Activated naive CD4-positive, alpha-beta T cell treated with anti-CD3 and anti-CD28 coated beads, Interleukin-2, amount 50 U/mL, for 24 hours (primary cell): ENCODE results near the gene HYDIN.

Experiments used
- H3K27ac Mint-ChIP-seq: one replicate; pipeline ENCODE4 v1.8.0; 2021; ENCODE audit warnings: mild to moderate bottlenecking, mixed read lengths
- H3K27me3 Mint-ChIP-seq: one replicate; pipeline ENCODE4 v1.8.0; 2021; ENCODE audit warnings: mixed read lengths
- H3K36me3 Mint-ChIP-seq: one replicate; pipeline ENCODE4 v1.8.0; 2021; ENCODE audit warnings: mixed read lengths
- H3K4me1 Mint-ChIP-seq: one replicate; pipeline ENCODE4 v1.8.0; 2021; ENCODE audit warnings: mixed read lengths
- H3K4me3 Mint-ChIP-seq: one replicate; pipeline ENCODE4 v1.8.0; 2021; ENCODE audit warnings: mild to moderate bottlenecking, mixed read lengths
- H3K9me3 Mint-ChIP-seq: one replicate; pipeline ENCODE4 v1.8.0; 2021; ENCODE audit warnings: mixed read lengths

Gene HYDIN

DNA sequence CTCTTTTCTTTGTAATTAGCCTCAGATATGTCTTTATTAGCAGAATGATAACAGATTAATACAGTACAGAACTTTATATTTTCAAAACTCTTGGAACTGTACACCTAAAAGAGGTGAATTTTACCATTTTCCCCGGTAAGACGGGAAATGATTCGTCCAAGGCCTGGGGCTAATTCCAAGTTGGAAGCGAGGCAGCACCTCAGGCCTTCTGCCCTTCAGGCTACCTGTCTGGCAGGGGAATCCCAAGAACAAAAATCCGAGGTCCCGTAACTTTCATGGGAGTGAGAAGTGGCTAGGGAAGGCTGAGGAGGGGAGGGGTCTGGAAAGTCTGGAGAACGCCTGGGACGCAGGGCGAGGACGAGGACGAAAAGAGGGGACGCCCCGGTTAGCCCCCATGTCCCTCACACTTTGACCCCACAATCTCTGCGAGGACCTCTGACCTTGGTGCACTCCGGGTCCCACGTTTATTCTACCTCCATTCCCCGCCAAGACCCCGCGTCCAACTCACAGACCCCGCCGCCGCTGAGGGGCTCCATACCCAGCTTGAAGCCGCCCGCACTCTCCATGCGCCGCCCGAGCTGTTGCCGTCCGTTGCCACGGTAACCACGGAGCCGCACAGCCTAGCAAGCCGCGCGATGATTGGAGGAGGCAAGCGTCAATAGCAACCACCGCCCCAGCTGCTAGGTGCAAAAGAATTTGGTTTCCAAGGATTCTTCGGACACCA lies at the start of gene HYDIN:
TSS of gene HYDIN (minus strand) at position 601 of the 724 bp plus-strand sequence. CDS start 43,827 bp downstream, outside the sequence.
- H3K27me3 Mint-ChIP-seq, result peaks cover 31% of the 10 kb centered on the region
- no peak within 1 kb of the TSS for H3K27ac Mint-ChIP-seq
- no peak within 1 kb of the TSS for H3K4me3 Mint-ChIP-seq
- peaks cover 4% of the 10 kb centered on the region for H3K36me3 Mint-ChIP-seq
- no peaks in the 10 kb centered on the region for H3K4me1 Mint-ChIP-seq
- H3K9me3 Mint-ChIP-seq, result peaks cover 16% of the 10 kb centered on the region

- H3K4me1 Mint-ChIP-seq, result peaks cover 3% of the 10 kb centered on the region
- H3K27me3 Mint-ChIP-seq, result no peaks in the 10 kb centered on the region
- no peak overlapping the region for H3K27ac Mint-ChIP-seq
- peaks cover 6% of the 10 kb centered on the region for H3K36me3 Mint-ChIP-seq
- H3K9me3 Mint-ChIP-seq, result peaks cover 21% of the 10 kb centered on the region
- no peak overlapping the region for H3K4me3 Mint-ChIP-seq
Observed at GRCh38 chr16:71276589-71277334, 46.2 kb upstream of the HYDIN start.

GRCh38 chr16:71273384-71273783 lies 42.9 kb upstream of the HYDIN start:
- peaks cover 6% of the 10 kb centered on the region for H3K36me3 Mint-ChIP-seq

DNA sequence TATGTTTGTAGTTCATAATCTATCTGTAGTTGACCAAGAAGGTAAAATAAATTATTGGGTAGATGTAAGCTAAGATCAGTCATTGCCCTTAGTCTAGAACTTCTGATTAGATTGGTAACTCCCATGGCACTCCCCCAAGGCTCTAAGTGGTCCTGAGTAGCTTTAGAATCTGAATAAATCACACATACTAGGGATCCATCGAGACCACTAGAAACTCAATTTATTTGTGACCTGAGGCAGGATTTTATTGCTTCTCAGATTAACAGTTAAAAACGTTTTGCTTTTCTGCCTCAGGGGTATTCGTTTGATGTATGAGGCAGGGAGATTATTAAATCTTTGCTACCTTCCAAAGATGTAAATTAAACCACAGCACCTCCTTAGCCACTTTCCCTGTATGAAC lies 33.8 kb upstream of the HYDIN start:
- no peaks in the 10 kb centered on the region for H3K36me3 Mint-ChIP-seq
- no peak overlapping the region for H3K27ac Mint-ChIP-seq
- H3K4me3 Mint-ChIP-seq, result no peak overlapping the region
- H3K27me3 Mint-ChIP-seq, result peaks cover 33% of the 10 kb centered on the region
- H3K4me1 Mint-ChIP-seq, result peaks cover 2% of the 10 kb centered on the region
- H3K9me3 Mint-ChIP-seq, result no peaks in the 10 kb centered on the region

More at GRCh38 chr16:71273384-71273783, 42.9 kb upstream of the HYDIN start:
- Mint-ChIP-seq H3K27ac (no peak overlapping the region), H3K4me3 (no peak overlapping the region), H3K27me3 (peaks cover 4% of the 10 kb centered on the region), H3K9me3 (peaks cover 10% of the 10 kb centered on the region), H3K4me1 (no peaks in the 10 kb centered on the region)

DNA sequence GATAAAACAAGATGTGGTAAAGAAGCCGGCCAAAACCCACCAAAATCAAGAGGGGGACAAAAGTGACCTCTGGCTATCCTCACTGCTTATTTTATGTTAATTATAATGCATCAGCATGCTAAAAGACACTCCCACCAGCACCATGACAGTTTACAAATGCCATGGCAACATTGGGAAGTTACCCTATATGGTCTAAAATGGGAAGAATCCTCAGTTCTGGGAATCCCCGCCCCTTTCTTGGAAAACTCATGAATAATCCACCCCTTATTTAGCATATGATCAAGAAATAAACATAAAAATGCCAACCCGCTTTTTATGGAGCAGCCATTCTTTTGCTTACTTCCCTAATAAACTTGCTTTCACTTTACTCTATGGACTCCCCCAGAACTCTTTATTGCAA lies 33.1 kb upstream of the HYDIN start:
- no peak overlapping the region for H3K4me3 Mint-ChIP-seq
- H3K4me1 Mint-ChIP-seq, result peaks cover 6% of the 10 kb centered on the region
- no peaks in the 10 kb centered on the region for H3K9me3 Mint-ChIP-seq
- H3K27ac Mint-ChIP-seq, result no peak overlapping the region
- no peaks in the 10 kb centered on the region for H3K36me3 Mint-ChIP-seq
- peaks cover 33% of the 10 kb centered on the region for H3K27me3 Mint-ChIP-seq

DNA sequence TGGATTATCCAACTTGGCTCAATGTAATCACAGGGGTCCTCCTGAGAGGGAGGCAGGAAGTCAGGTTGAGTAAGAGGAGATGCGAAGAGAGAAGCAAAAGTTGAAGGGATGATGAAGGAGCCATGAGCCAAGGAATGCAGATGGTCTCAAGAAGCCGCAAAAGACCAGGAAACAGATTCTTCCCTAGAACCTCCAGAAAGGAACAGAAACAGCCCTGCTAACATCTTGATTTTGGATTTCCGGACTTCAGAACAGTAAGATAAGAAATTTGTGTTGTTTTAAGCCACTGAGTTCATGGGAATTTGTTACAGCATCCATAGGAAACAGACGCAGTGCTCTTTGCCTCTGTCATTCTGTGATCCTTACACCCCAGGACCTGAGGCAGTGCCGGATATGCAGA lies 31.9 kb upstream of the HYDIN start:
- peaks cover 30% of the 10 kb centered on the region for H3K27me3 Mint-ChIP-seq
- peaks cover 6% of the 10 kb centered on the region for H3K4me1 Mint-ChIP-seq
- H3K27ac Mint-ChIP-seq, result no peak overlapping the region
- no peak overlapping the region for H3K4me3 Mint-ChIP-seq
- H3K36me3 Mint-ChIP-seq, result no peaks in the 10 kb centered on the region
- no peaks in the 10 kb centered on the region for H3K9me3 Mint-ChIP-seq

DNA sequence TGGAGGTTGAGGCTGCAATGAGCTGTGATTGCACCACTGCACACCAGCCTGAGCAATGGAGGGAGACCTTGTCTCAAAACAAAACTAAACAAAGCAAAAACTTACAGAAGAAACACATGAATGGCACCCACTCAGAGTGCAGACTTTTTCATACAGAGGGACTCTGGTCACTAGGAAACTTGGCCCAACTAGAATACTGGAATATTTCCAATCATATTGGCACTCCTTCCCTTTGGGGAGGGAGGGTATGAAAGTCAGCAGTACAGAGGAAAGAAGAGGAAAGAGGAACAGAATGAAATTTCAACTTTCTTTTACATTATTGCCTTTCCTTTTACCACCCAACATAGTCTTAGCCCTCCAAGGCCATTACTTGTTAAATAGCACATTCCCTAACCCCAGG lies 30.5 kb upstream of the HYDIN start:
- H3K4me1 Mint-ChIP-seq, result peaks cover 6% of the 10 kb centered on the region
- H3K27ac Mint-ChIP-seq, result no peak overlapping the region
- peaks cover 29% of the 10 kb centered on the region for H3K27me3 Mint-ChIP-seq
- no peak overlapping the region for H3K4me3 Mint-ChIP-seq
- H3K9me3 Mint-ChIP-seq, result no peaks in the 10 kb centered on the region
- no peaks in the 10 kb centered on the region for H3K36me3 Mint-ChIP-seq

DNA sequence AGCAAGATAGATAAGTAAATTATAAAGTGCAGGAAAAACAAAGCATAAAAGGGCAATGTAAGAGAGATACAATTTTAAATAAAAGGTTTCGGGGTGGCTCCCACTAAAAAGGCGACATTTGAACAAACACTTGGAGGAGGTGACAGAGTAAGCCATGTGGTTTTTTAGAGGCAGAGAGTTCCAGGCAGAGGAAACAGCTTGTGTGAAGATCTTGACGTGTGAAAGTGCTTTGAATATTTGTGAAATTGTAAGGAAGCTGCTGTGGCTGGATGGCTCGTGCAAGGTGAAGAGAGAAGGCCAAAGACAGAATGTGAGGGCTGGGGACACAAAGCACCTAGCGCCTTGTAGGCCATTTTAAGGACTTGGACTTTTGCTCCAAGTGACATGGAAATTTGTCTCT lies 28.6 kb upstream of the HYDIN start:
- H3K27ac Mint-ChIP-seq, result no peak overlapping the region

DNA sequence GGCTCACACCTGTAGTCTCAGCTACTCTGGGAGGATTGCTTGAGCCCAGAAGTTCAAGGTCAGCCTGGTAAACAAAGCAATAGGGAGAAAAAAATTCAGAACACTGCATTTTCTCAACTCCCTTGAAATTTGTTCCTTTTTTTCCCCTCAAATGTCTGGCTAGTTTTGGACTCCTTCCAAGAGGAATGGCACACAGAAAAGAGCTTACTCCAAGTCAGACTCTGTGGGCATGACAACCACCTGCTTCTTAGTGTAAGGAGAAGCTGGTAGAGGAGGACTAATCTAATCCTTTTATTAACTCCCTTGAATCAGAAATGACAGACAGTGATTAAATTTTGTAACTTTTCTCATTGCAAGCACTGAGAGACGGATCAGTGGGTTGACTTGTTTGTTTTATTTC lies 27.9 kb upstream of the HYDIN start:
- Mint-ChIP-seq H3K4me1 (peaks cover 6% of the 10 kb centered on the region), H3K27me3 (peaks cover 30% of the 10 kb centered on the region), H3K9me3 (no peaks in the 10 kb centered on the region), H3K4me3 (no peak overlapping the region), H3K27ac (no peak overlapping the region), H3K36me3 (no peaks in the 10 kb centered on the region)

More for the DNA sequence above, 28.6 kb upstream of the HYDIN start:
- Mint-ChIP-seq H3K36me3 (no peaks in the 10 kb centered on the region), H3K9me3 (no peaks in the 10 kb centered on the region), H3K4me1 (peaks cover 6% of the 10 kb centered on the region), H3K4me3 (no peak overlapping the region), H3K27me3 (peaks cover 30% of the 10 kb centered on the region)

GRCh38 chr16:71257768-71258167 lies 27.2 kb upstream of the HYDIN start:
- Mint-ChIP-seq H3K4me1 (peaks cover 6% of the 10 kb centered on the region), H3K36me3 (no peaks in the 10 kb centered on the region), H3K27ac (no peak overlapping the region)

DNA sequence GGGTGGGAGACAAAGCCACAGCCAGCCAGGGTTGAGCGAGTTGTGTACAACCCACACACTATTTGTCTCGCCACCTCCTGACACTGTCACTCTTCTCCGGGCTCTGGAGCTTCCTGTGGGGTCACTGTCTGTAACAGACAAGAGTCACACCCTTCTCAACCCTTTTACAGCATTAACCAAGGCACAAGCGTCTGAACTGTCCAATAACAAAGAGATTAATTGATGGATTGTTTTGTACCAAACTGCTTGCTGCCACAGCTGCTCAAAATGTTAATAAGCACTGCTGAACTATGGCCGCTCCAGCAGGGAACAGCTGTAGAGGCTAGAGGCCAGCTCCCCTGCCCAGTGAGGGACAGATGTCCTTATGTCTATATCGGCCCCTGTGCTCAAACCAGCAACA lies 25.2 kb upstream of the HYDIN start:
- Mint-ChIP-seq H3K9me3 (no peaks in the 10 kb centered on the region), H3K27me3 (peaks cover 11% of the 10 kb centered on the region), H3K36me3 (no peaks in the 10 kb centered on the region), H3K4me3 (no peak overlapping the region), H3K4me1 (peaks cover 6% of the 10 kb centered on the region), H3K27ac (no peak overlapping the region)

More at GRCh38 chr16:71257768-71258167, 27.2 kb upstream of the HYDIN start:
- Mint-ChIP-seq H3K9me3 (no peaks in the 10 kb centered on the region), H3K27me3 (peaks cover 24% of the 10 kb centered on the region), H3K4me3 (no peak overlapping the region)

GRCh38 chr16:71254832-71255525 lies 24.5 kb upstream of the HYDIN start:
- Mint-ChIP-seq H3K27me3 (peaks cover 9% of the 10 kb centered on the region), H3K9me3 (no peaks in the 10 kb centered on the region), H3K36me3 (no peaks in the 10 kb centered on the region), H3K4me1 (peaks cover 6% of the 10 kb centered on the region), H3K27ac (no peak overlapping the region), H3K4me3 (no peak overlapping the region)

DNA sequence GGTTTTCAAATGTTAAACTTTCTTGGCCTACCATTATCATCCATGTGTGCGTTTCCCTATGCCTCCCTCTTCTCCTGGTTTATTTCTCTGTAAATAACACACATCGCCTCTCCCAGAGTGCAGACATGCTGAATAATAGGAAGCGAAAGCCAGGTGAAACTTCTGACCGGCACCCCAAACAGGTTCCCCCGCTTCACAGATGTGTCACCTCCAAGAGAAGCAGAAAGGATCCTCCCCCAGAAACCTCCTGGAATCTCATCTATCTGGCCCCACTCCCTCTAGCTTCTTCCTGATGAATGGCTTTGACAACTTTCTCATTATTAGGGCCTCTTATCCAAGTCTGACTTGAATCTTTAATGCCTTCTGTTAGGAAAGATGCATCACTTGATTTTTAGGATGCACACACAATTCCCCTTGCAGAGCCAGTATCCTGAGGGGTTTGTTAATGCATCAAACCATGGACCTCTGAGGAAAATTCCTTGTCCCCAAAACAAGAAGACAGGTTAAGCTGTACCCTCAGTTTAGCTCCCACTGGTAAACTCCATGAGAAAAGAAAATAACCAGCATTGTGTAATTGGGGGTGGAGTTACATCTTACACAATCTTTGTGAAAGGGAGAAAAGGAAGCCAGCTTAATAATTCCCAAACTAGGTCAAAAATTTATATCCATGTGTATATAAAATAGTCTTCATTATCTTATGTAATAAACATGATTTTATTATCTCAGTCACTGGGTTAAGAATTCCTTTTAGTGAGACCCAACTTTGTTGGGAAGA lies 20.1 kb upstream of the HYDIN start:
- H3K4me1 Mint-ChIP-seq, result no peaks in the 10 kb centered on the region
- peaks cover 3% of the 10 kb centered on the region for H3K27me3 Mint-ChIP-seq
- H3K27ac Mint-ChIP-seq, result no peak overlapping the region
- no peaks in the 10 kb centered on the region for H3K36me3 Mint-ChIP-seq
- no peaks in the 10 kb centered on the region for H3K9me3 Mint-ChIP-seq
- no peak overlapping the region for H3K4me3 Mint-ChIP-seq

GRCh38 chr16:71249399-71249798 lies 18.9 kb upstream of the HYDIN start:
- Mint-ChIP-seq H3K4me1 (no peaks in the 10 kb centered on the region), H3K4me3 (no peak overlapping the region), H3K27ac (no peak overlapping the region), H3K9me3 (no peaks in the 10 kb centered on the region), H3K27me3 (peaks cover 3% of the 10 kb centered on the region), H3K36me3 (no peaks in the 10 kb centered on the region)

GRCh38 chr16:71247478-71247877 lies 17.0 kb upstream of the HYDIN start:
- H3K4me3 Mint-ChIP-seq, result no peak overlapping the region
- H3K36me3 Mint-ChIP-seq, result no peaks in the 10 kb centered on the region
- no peaks in the 10 kb centered on the region for H3K4me1 Mint-ChIP-seq

More at GRCh38 chr16:71247478-71247877, 17.0 kb upstream of the HYDIN start:
- Mint-ChIP-seq H3K9me3 (no peaks in the 10 kb centered on the region), H3K27me3 (peaks cover 2% of the 10 kb centered on the region), H3K27ac (no peak overlapping the region)
